ENCODE measurements around the gene CHAF1B.

Gene CHAF1B

GRCh38 chr21:36463991-36464390, 78.8 kb downstream of the CHAF1B start:
- no peak overlapping the region for H3K9ac ChIP-seq (ENCODE audit: low read depth, low read length)
- no peak overlapping the region for H3K4me3 ChIP-seq (ENCODE audit: low read depth in 1 of 2, low read length in 2 of 2)
- no peaks in the 10 kb centered on the region for H3K9me3 ChIP-seq (ENCODE audit: insufficient read depth, low read length, severe bottlenecking)
- no peak overlapping the region for H2AFZ ChIP-seq (ENCODE audit: low read depth, low read length)
- H3K36me3 ChIP-seq (ENCODE audit: insufficient read depth, low read length): no peaks in the 10 kb centered on the region
- DNase-seq (no peak), ATAC-seq (ENCODE audit: insufficient read depth, low read depth) (no peak)
- no peaks in the 10 kb centered on the region for H4K20me1 ChIP-seq (ENCODE audit: insufficient read depth, low read length)
- H3K27ac ChIP-seq (ENCODE audit: low read length): no peak overlapping the region
- TF ChIP-seq CTCF (IDR thresholded peaks at IDR 0.05; ENCODE audit: borderline replicate concordance, extremely low read depth, low read length, poor library complexity, severe bottlenecking): no peak
- no peak for TF ChIP-seq EZH2 (IDR thresholded peaks at IDR 0.05; ENCODE audit: borderline replicate concordance, low read depth, low read length, severe bottlenecking)
- no peak overlapping the region for H3K4me2 ChIP-seq (ENCODE audit: insufficient read depth, low read length)
- H3K4me1 ChIP-seq (ENCODE audit: insufficient read depth, low read length): no peaks in the 10 kb centered on the region
- no peaks in the 10 kb centered on the region for H3K79me2 ChIP-seq (ENCODE audit: insufficient read depth, low read length)
- H3K27me3 ChIP-seq (ENCODE audit: insufficient read depth, low read length, poor library complexity): no peaks in the 10 kb centered on the region

GRCh38 chr21:36464590-36464989, 79.4 kb downstream of the CHAF1B start:
- TF ChIP-seq EZH2 (IDR thresholded peaks at IDR 0.05; ENCODE audit: borderline replicate concordance, low read depth, low read length, severe bottlenecking): no peak
- TF ChIP-seq CTCF (IDR thresholded peaks at IDR 0.05; ENCODE audit: borderline replicate concordance, extremely low read depth, low read length, poor library complexity, severe bottlenecking): no peak
- no peaks in the 10 kb centered on the region for H3K4me1 ChIP-seq (ENCODE audit: insufficient read depth, low read length)
- H3K9ac ChIP-seq (ENCODE audit: low read depth, low read length): no peak overlapping the region
- H3K79me2 ChIP-seq (ENCODE audit: insufficient read depth, low read length): no peaks in the 10 kb centered on the region
- no peak for ATAC-seq (ENCODE audit: insufficient read depth, low read depth)
- H3K27ac ChIP-seq (ENCODE audit: low read length): no peak overlapping the region
- no peak overlapping the region for H3K4me2 ChIP-seq (ENCODE audit: insufficient read depth, low read length)
- no peak for DNase-seq
- no peak overlapping the region for H2AFZ ChIP-seq (ENCODE audit: low read depth, low read length)
- H4K20me1 ChIP-seq (ENCODE audit: insufficient read depth, low read length): no peaks in the 10 kb centered on the region
- H3K36me3 ChIP-seq (ENCODE audit: insufficient read depth, low read length): no peaks in the 10 kb centered on the region
- no peaks in the 10 kb centered on the region for H3K27me3 ChIP-seq (ENCODE audit: insufficient read depth, low read length, poor library complexity)
- no peaks in the 10 kb centered on the region for H3K9me3 ChIP-seq (ENCODE audit: insufficient read depth, low read length, severe bottlenecking)
- H3K4me3 ChIP-seq (ENCODE audit: low read depth in 1 of 2, low read length in 2 of 2): no peak overlapping the region

DNA sequence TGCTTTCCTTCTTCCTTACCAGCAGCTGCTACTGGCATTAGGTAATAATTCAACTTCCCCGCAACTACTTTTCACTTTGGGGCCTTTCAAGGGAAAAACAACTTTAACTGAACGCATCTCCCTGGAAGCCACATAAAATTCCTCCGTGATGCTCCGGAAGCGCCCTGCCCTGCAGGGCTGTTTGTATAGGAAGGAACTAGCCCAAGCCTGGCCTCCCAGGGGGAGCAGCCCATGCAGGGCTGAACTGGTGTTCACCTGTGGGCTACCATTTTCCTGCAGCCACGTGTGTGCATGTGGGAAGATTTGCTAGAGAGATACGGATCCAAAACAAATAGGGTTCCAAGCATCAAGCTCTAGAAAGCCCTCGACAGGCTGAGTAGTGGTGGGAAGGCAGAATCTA, 80.3 kb downstream of the CHAF1B start:
- Histone ChIP-seq H4K20me1 (ENCODE audit: insufficient read depth, low read length) (no peaks in the 10 kb centered on the region), H3K9me3 (ENCODE audit: insufficient read depth, low read length, severe bottlenecking) (no peaks in the 10 kb centered on the region), H3K4me3 (ENCODE audit: low read depth in 1 of 2, low read length in 2 of 2) (no peak overlapping the region), H3K36me3 (ENCODE audit: insufficient read depth, low read length) (no peaks in the 10 kb centered on the region), H3K9ac (ENCODE audit: low read depth, low read length) (no peak overlapping the region), H3K4me1 (ENCODE audit: insufficient read depth, low read length) (no peaks in the 10 kb centered on the region), H2AFZ (ENCODE audit: low read depth, low read length) (no peak overlapping the region), H3K79me2 (ENCODE audit: insufficient read depth, low read length) (no peaks in the 10 kb centered on the region), H3K4me2 (ENCODE audit: insufficient read depth, low read length) (no peak overlapping the region), H3K27ac (ENCODE audit: low read length) (no peak overlapping the region), H3K27me3 (ENCODE audit: insufficient read depth, low read length, poor library complexity) (no peaks in the 10 kb centered on the region)
- TF ChIP-seq EZH2 (IDR thresholded peaks at IDR 0.05; ENCODE audit: borderline replicate concordance, low read depth, low read length, severe bottlenecking) (no peak), CTCF (IDR thresholded peaks at IDR 0.05; ENCODE audit: borderline replicate concordance, extremely low read depth, low read length, poor library complexity, severe bottlenecking) (no peak)
- DNase-seq (no peak), ATAC-seq (ENCODE audit: insufficient read depth, low read depth) (no peak)

DNA sequence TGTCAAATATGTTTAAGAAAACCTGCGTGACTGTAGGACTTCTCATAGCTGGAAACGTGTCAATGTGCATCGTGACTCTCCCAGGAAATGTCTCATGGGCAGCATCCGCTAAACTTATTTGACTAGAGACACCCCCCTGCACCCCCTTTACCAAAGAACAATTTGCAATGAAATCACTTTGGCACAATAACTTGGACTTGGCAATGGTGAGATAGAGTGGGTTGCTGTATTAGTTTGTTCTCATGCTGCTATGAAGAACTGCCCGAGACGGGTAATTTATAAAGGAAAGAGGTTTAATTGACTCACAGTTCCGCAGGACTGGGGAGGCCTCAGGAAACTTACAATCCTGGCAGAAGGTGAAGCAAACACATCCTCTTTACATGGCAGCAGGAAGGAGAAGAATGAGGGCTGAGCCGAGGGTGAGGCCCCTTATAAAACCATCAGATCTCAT, 80.9 kb downstream of the CHAF1B start:
- Histone ChIP-seq H3K4me1 (ENCODE audit: insufficient read depth, low read length) (no peaks in the 10 kb centered on the region), H3K27ac (ENCODE audit: low read length) (no peak overlapping the region), H3K4me3 (ENCODE audit: low read depth in 1 of 2, low read length in 2 of 2) (no peak overlapping the region), H3K79me2 (ENCODE audit: insufficient read depth, low read length) (no peaks in the 10 kb centered on the region), H3K36me3 (ENCODE audit: insufficient read depth, low read length) (no peaks in the 10 kb centered on the region), H4K20me1 (ENCODE audit: insufficient read depth, low read length) (no peaks in the 10 kb centered on the region), H3K9ac (ENCODE audit: low read depth, low read length) (no peak overlapping the region), H2AFZ (ENCODE audit: low read depth, low read length) (no peak overlapping the region), H3K4me2 (ENCODE audit: insufficient read depth, low read length) (no peak overlapping the region), H3K27me3 (ENCODE audit: insufficient read depth, low read length, poor library complexity) (no peaks in the 10 kb centered on the region), H3K9me3 (ENCODE audit: insufficient read depth, low read length, severe bottlenecking) (no peaks in the 10 kb centered on the region)
- TF ChIP-seq EZH2 (IDR thresholded peaks at IDR 0.05; ENCODE audit: borderline replicate concordance, low read depth, low read length, severe bottlenecking) (no peak), CTCF (IDR thresholded peaks at IDR 0.05; ENCODE audit: borderline replicate concordance, extremely low read depth, low read length, poor library complexity, severe bottlenecking) (no peak)
- DNase-seq: no peak
- ATAC-seq (ENCODE audit: insufficient read depth, low read depth): no peak
